Skeletal muscle tissue (tissue), 4 donors: ENCODE measurements around the gene MTO1. TPM values are rescaled to one million over a fixed set of nuclear protein-coding genes. Genes with fewer than 3 reads are reported as not detected.
A peak's percentile ranks its signal among the peaks of the same experiment; 100 is the strongest.

Experiments used
- H3K27ac ChIP-seq: one replicate; pipeline ENCODE4 v1.7.0; 2013; ENCODE audit warnings: mild to moderate bottlenecking, low read depth, low read length, inconsistent platforms
- H3K27me3 ChIP-seq, 3 donors: one replicate each; pipeline ENCODE4 v1.7.0; 2013; ENCODE audit warnings: low read length in 3 of 3; ENCODE audit not compliant: control insufficient read depth in 3 of 3, insufficient read depth in 3 of 3
- H3K36me3 ChIP-seq, 3 donors: one replicate each; pipeline ENCODE4 v1.7.0; 2013; ENCODE audit warnings: low read length in 3 of 3; ENCODE audit not compliant: control insufficient read depth in 3 of 3, insufficient read depth in 3 of 3
- H3K4me1 ChIP-seq, 3 donors: one replicate each; pipeline ENCODE4 v1.7.0; 2013; ENCODE audit warnings: low read length in 3 of 3, mild to moderate bottlenecking in 3 of 3; ENCODE audit not compliant: control insufficient read depth in 3 of 3, insufficient read depth in 3 of 3
- H3K4me3 ChIP-seq, 3 donors: one replicate each; pipeline ENCODE4 v1.7.0; 2013; ENCODE audit warnings: low read length in 3 of 3
- H3K9ac ChIP-seq, 3 donors: one replicate each; pipeline ENCODE4 v1.7.0; 2013; ENCODE audit warnings: low read length in 3 of 3, mild to moderate bottlenecking in 3 of 3, moderate library complexity in 2 of 3, low read depth in 1 of 3
- H3K9me3 ChIP-seq, 3 donors: one replicate each; pipeline ENCODE4 v1.7.0; 2013; ENCODE audit warnings: low read length in 3 of 3; ENCODE audit not compliant: control insufficient read depth in 3 of 3
- total RNA-seq: library from RNA; depleted of rRNA; stranded (reverse); fragments of >200 nt; gene quantifications from one replicate; pipeline ENCODE4 v1.2.3, GENCODE V29; 2014
- donor health status: Osteomylitis.

MTO1 gene
- 25.6 TPM for total RNA-seq

- no peaks in the 10 kb centered on the region for H3K27me3 ChIP-seq
- H3K9me3 ChIP-seq: no peaks in the 10 kb centered on the region
- peaks cover 3 to 8% (median 6%) of the 10 kb centered on the region in 3 donors for H3K36me3 ChIP-seq
- peaks cover 2 to 12% (median 7%) of the 10 kb centered on the region in 3 donors for H3K4me1 ChIP-seq
- H3K27ac ChIP-seq: peak within 1 kb of the TSS; percentile 98
- H3K9ac ChIP-seq: peak within 1 kb of the TSS; percentile 98
- H3K4me3 ChIP-seq: peak within 1 kb of the TSS; percentile 98 to 100 (median 98)
Observed at GRCh38 chr6:73461537-73462350, at the start of gene MTO1. Gene MTO1 (plus strand): TSS chr6:73461737. CDS start chr6:73461855, 118 bp downstream.

GRCh38 chr6:73413102-73413501, 48.4 kb upstream of the MTO1 start:
- no peak overlapping the region for H3K4me3 ChIP-seq
- H3K9ac ChIP-seq: no peak overlapping the region
- no peaks in the 10 kb centered on the region for H3K36me3 ChIP-seq
- no peaks in the 10 kb centered on the region for H3K4me1 ChIP-seq
- H3K27ac ChIP-seq: no peak overlapping the region
- H3K27me3 ChIP-seq: no peaks in the 10 kb centered on the region
- H3K9me3 ChIP-seq: no peaks in the 10 kb centered on the region

- no peak overlapping the region for H3K9ac ChIP-seq
- H3K9me3 ChIP-seq: no peaks in the 10 kb centered on the region
- H3K27me3 ChIP-seq: no peaks in the 10 kb centered on the region
- H3K4me1 ChIP-seq: no peaks in the 10 kb centered on the region
- H3K36me3 ChIP-seq: no peaks in the 10 kb centered on the region
- H3K27ac ChIP-seq: no peak overlapping the region
- H3K4me3 ChIP-seq: no peak overlapping the region
Observed at GRCh38 chr6:73418081-73418741, 43.3 kb upstream of the MTO1 start.

GRCh38 chr6:73421534-73421933, 40.0 kb upstream of the MTO1 start:
- Histone ChIP-seq H3K27me3 (no peaks in the 10 kb centered on the region), H3K36me3 (no peaks in the 10 kb centered on the region), H3K4me3 (no peak overlapping the region), H3K9ac (no peak overlapping the region), H3K27ac (no peak overlapping the region), H3K4me1 (no peaks in the 10 kb centered on the region), H3K9me3 (no peaks in the 10 kb centered on the region)

- peaks cover 0 to 4% (median 0%) of the 10 kb centered on the region in 3 donors for H3K36me3 ChIP-seq
- no peak overlapping the region for H3K9ac ChIP-seq
- H3K27me3 ChIP-seq: no peaks in the 10 kb centered on the region
- H3K4me1 ChIP-seq: no peaks in the 10 kb centered on the region
- no peak overlapping the region for H3K27ac ChIP-seq
- no peak overlapping the region for H3K4me3 ChIP-seq
- H3K9me3 ChIP-seq: no peaks in the 10 kb centered on the region
Observed at GRCh38 chr6:73435236-73435635, 26.3 kb upstream of the MTO1 start.

GRCh38 chr6:73443555-73443954, 18.0 kb upstream of the MTO1 start:
- Histone ChIP-seq H3K27me3 (no peaks in the 10 kb centered on the region), H3K9ac (no peak overlapping the region), H3K36me3 (peaks cover 0 to 4% (median 3%) of the 10 kb centered on the region in 3 donors), H3K9me3 (no peaks in the 10 kb centered on the region), H3K4me1 (no peaks in the 10 kb centered on the region), H3K4me3 (no peak overlapping the region), H3K27ac (no peak overlapping the region)

GRCh38 chr6:73451223-73452106, 10.1 kb upstream of the MTO1 start:
- Histone ChIP-seq H3K27me3 (peaks cover 0 to 10% (median 6%) of the 10 kb centered on the region in 3 donors), H3K4me1 (peaks cover 3 to 18% (median 5%) of the 10 kb centered on the region in 3 donors), H3K9ac (peak overlapping the region; percentile 67 to 74 (median 70)), H3K27ac (peak overlapping the region; percentile 74), H3K4me3 (peak overlapping the region; percentile 68 to 76 (median 74)), H3K9me3 (no peaks in the 10 kb centered on the region), H3K36me3 (no peaks in the 10 kb centered on the region)

- peak within 1 kb of the TSS; percentile 67 to 74 (median 70) for H3K9ac ChIP-seq
- H3K27ac ChIP-seq: peak within 1 kb of the TSS; percentile 74
- H3K9me3 ChIP-seq: no peaks in the 10 kb centered on the region
- H3K27me3 ChIP-seq: peaks cover 0 to 10% (median 6%) of the 10 kb centered on the region in 3 donors
- peaks cover 3 to 18% (median 5%) of the 10 kb centered on the region in 3 donors for H3K4me1 ChIP-seq
- peak within 1 kb of the TSS; percentile 68 to 76 (median 74) for H3K4me3 ChIP-seq
- no peaks in the 10 kb centered on the region for H3K36me3 ChIP-seq
Observed at GRCh38 chr6:73452107-73452461, 9.5 kb upstream of the MTO1 start, which contains the start of gene CGAS. Gene CGAS (minus strand): TSS chr6:73452297. CDS start chr6:73452181, 116 bp downstream.

- Histone ChIP-seq H3K4me1 (peaks cover 5 to 16% (median 6%) of the 10 kb centered on the region in 3 donors), H3K27me3 (peaks cover 0 to 9% (median 6%) of the 10 kb centered on the region in 3 donors), H3K9me3 (no peaks in the 10 kb centered on the region), H3K36me3 (no peaks in the 10 kb centered on the region), H3K9ac (no peak overlapping the region), H3K4me3 (no peak overlapping the region), H3K27ac (no peak overlapping the region)
Observed at GRCh38 chr6:73455865-73456629, 5.5 kb upstream of the MTO1 start.
